ENCODE measurements around the gene EIPR1. TPM values are rescaled to one million over a fixed set of nuclear protein-coding genes. Genes with fewer than 3 reads are reported as not detected.
A peak's percentile ranks its signal among the peaks of the same experiment; 100 is the strongest.

EIPR1 gene
- 40.5 and 46.3 TPM in 2 replicates for total RNA-seq (2014; rRNA removed; shearing (Covaris generic))
- polyA plus RNA-seq (2016; fragmentation: Nextera tagmentation; extraction: Ambion mirVana) = 17.0 and 17.4 TPM in 2 replicates
- long read RNA-seq, transcript EIPR1-201 (9 exons, 1,766 nt) = major isoform, 24 of 33 reads
- long read RNA-seq, partial matches to known transcripts = 2 of 33 reads
- long read RNA-seq, other reads (novel, unspliced or antisense) = 7 of 33 reads

DNA sequence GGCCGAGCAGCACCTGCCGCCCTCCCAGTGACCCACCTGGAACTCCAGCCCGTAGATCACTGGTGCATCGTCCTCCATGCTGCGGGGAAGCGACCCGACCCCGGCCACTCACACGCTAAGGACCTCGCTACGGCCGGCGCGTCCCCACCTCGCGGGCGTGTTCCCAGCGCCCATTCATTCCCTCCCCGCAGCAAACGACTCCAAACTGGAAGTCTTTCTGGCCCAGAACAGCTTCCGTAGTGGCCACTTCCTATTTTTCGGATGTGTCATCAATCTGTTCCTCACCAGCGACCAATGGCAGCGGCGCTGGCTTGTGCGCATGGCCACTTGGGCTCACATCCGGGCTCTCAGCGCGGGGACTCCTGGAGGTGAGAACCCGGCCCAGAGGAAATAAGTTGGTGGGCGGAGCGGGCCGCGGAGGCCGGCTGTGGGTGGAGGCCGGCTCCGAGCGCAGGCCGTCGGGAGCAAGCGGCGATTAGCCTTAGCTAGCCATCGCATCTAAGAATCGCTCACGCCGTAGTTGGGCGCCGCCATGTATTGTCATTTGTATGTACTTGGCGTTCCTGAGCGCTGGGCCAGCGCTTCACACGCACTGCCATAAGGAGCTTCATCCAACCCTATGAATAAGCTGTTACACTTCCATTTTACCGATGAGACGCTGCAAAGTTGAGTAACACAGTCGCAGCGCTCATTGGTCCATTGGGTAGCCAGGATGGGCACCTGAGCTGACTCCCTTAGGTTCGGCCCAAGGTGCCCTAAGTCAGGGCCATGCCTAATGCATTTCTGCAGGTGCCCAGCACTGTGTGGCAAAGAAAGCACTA lies at the start of gene EIPR1:
EIPR1 (minus strand) TSS at position 207 of the 821 bp plus-strand sequence; CDS start at position 78, 129 bp downstream.
- Mint-ChIP-seq H3K36me3 (ENCODE audit: low read depth) (peaks cover 13% of the 10 kb centered on the region), H3K27me3 (ENCODE audit: insufficient read depth, low read depth, poor library complexity) (peaks cover 6% of the 10 kb centered on the region), H3K9me3 (no peaks in the 10 kb centered on the region; the same call in 2 of the 3 replicates), H3K4me3 (peak within 1 kb of the TSS; percentile 96), H3K4me1 (peaks cover 24% of the 10 kb centered on the region), H3K27ac (peak within 1 kb of the TSS; percentile 95)
- peak; percentile 82 for ATAC-seq
- peak within 1 kb of the TSS; percentile 90 for H3K27ac ChIP-seq (ENCODE audit: low read depth)
- peak within 1 kb of the TSS; percentile 98 for H3K4me3 ChIP-seq
- H3K27me3 ChIP-seq (ENCODE audit: insufficient read depth) = no peaks in the 10 kb centered on the region
- TF ChIP-seq EZH2phosphoT487 (IDR thresholded peaks at IDR 0.05; ENCODE audit: unreplicated experiment) (no peak), CREB1 (CRISPR knock-in tag; IDR thresholded peaks at IDR 0.05; ENCODE audit: low read depth) (peak; percentile 89), POLR2AphosphoS5 (IDR thresholded peaks at IDR 0.05; ENCODE audit: low read depth) (peak; percentile 89), EZH2 (IDR thresholded peaks at IDR 0.05; ENCODE audit: low read depth, unreplicated experiment) (no peak), STAT1 (IDR thresholded peaks at IDR 0.05; ENCODE audit: unreplicated experiment) (no peak), JUNB (IDR thresholded peaks at IDR 0.05; ENCODE audit: unreplicated experiment) (no peak), ZNF331 (CRISPR knock-in tag; IDR thresholded peaks at IDR 0.05; ENCODE audit: low read depth) (no peak), NANOG (IDR thresholded peaks at IDR 0.05; ENCODE audit: borderline replicate concordance) (no peak; the same call in 1 of the 2 replicates), ZNF114 (CRISPR knock-in tag; IDR thresholded peaks at IDR 0.05) (no peak)
- TF ChIP-seq, protein P1, sequence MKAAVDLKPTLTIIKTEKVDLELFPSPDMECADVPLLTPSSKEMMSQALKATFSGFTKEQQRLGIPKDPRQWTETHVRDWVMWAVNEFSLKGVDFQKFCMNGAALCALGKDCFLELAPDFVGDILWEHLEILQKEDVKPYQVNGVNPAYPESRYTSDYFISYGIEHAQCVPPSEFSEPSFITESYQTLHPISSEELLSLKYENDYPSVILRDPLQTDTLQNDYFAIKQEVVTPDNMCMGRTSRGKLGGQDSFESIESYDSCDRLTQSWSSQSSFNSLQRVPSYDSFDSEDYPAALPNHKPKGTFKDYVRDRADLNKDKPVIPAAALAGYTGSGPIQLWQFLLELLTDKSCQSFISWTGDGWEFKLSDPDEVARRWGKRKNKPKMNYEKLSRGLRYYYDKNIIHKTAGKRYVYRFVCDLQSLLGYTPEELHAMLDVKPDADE (IDR thresholded peaks at IDR 0.05) = peak; percentile 81
- TF ChIP-seq, protein P2, sequence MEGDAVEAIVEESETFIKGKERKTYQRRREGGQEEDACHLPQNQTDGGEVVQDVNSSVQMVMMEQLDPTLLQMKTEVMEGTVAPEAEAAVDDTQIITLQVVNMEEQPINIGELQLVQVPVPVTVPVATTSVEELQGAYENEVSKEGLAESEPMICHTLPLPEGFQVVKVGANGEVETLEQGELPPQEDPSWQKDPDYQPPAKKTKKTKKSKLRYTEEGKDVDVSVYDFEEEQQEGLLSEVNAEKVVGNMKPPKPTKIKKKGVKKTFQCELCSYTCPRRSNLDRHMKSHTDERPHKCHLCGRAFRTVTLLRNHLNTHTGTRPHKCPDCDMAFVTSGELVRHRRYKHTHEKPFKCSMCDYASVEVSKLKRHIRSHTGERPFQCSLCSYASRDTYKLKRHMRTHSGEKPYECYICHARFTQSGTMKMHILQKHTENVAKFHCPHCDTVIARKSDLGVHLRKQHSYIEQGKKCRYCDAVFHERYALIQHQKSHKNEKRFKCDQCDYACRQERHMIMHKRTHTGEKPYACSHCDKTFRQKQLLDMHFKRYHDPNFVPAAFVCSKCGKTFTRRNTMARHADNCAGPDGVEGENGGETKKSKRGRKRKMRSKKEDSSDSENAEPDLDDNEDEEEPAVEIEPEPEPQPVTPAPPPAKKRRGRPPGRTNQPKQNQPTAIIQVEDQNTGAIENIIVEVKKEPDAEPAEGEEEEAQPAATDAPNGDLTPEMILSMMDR (conservative IDR thresholded peaks at IDR 0.05; ENCODE audit: low read depth in 2 of 2) = no peak
- TF ChIP-seq, protein P3, sequence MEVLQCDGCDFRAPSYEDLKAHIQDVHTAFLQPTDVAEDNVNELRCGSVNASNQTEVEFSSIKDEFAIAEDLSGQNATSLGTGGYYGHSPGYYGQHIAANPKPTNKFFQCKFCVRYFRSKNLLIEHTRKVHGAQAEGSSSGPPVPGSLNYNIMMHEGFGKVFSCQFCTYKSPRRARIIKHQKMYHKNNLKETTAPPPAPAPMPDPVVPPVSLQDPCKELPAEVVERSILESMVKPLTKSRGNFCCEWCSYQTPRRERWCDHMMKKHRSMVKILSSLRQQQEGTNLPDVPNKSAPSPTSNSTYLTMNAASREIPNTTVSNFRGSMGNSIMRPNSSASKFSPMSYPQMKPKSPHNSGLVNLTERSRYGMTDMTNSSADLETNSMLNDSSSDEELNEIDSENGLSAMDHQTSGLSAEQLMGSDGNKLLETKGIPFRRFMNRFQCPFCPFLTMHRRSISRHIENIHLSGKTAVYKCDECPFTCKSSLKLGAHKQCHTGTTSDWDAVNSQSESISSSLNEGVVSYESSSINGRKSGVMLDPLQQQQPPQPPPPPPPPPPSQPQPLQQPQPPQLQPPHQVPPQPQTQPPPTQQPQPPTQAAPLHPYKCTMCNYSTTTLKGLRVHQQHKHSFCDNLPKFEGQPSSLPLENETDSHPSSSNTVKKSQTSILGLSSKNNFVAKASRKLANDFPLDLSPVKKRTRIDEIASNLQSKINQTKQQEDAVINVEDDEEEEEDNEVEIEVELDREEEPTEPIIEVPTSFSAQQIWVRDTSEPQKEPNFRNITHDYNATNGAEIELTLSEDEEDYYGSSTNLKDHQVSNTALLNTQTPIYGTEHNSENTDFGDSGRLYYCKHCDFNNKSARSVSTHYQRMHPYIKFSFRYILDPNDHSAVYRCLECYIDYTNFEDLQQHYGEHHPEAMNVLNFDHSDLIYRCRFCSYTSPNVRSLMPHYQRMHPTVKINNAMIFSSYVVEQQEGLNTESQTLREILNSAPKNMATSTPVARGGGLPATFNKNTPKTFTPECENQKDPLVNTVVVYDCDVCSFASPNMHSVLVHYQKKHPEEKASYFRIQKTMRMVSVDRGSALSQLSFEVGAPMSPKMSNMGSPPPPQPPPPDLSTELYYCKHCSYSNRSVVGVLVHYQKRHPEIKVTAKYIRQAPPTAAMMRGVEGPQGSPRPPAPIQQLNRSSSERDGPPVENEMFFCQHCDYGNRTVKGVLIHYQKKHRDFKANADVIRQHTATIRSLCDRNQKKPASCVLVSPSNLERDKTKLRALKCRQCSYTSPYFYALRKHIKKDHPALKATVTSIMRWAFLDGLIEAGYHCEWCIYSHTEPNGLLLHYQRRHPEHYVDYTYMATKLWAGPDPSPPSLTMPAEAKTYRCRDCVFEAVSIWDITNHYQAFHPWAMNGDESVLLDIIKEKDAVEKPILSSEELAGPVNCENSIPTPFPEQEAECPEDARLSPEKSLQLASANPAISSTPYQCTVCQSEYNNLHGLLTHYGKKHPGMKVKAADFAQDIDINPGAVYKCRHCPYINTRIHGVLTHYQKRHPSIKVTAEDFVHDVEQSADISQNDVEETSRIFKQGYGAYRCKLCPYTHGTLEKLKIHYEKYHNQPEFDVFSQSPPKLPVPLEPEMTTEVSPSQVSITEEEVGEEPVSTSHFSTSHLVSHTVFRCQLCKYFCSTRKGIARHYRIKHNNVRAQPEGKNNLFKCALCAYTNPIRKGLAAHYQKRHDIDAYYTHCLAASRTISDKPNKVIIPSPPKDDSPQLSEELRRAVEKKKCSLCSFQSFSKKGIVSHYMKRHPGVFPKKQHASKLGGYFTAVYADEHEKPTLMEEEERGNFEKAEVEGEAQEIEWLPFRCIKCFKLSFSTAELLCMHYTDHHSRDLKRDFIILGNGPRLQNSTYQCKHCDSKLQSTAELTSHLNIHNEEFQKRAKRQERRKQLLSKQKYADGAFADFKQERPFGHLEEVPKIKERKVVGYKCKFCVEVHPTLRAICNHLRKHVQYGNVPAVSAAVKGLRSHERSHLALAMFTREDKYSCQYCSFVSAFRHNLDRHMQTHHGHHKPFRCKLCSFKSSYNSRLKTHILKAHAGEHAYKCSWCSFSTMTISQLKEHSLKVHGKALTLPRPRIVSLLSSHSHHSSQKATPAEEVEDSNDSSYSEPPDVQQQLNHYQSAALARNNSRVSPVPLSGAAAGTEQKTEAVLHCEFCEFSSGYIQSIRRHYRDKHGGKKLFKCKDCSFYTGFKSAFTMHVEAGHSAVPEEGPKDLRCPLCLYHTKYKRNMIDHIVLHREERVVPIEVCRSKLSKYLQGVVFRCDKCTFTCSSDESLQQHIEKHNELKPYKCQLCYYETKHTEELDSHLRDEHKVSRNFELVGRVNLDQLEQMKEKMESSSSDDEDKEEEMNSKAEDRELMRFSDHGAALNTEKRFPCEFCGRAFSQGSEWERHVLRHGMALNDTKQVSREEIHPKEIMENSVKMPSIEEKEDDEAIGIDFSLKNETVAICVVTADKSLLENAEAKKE (CRISPR knock-in tag; IDR thresholded peaks at IDR 0.05) = no peak
- TF ChIP-seq, protein P4, sequence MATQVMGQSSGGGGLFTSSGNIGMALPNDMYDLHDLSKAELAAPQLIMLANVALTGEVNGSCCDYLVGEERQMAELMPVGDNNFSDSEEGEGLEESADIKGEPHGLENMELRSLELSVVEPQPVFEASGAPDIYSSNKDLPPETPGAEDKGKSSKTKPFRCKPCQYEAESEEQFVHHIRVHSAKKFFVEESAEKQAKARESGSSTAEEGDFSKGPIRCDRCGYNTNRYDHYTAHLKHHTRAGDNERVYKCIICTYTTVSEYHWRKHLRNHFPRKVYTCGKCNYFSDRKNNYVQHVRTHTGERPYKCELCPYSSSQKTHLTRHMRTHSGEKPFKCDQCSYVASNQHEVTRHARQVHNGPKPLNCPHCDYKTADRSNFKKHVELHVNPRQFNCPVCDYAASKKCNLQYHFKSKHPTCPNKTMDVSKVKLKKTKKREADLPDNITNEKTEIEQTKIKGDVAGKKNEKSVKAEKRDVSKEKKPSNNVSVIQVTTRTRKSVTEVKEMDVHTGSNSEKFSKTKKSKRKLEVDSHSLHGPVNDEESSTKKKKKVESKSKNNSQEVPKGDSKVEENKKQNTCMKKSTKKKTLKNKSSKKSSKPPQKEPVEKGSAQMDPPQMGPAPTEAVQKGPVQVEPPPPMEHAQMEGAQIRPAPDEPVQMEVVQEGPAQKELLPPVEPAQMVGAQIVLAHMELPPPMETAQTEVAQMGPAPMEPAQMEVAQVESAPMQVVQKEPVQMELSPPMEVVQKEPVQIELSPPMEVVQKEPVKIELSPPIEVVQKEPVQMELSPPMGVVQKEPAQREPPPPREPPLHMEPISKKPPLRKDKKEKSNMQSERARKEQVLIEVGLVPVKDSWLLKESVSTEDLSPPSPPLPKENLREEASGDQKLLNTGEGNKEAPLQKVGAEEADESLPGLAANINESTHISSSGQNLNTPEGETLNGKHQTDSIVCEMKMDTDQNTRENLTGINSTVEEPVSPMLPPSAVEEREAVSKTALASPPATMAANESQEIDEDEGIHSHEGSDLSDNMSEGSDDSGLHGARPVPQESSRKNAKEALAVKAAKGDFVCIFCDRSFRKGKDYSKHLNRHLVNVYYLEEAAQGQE (IDR thresholded peaks at IDR 0.05; ENCODE audit: unreplicated experiment) = peak; percentile 12
- H3K4me2 ChIP-seq = peak within 1 kb of the TSS; percentile 97
- 0 out of 2 replicates have a peak, but pooled peaks cover 3% of the 10 kb centered on the region for H3K9me2 ChIP-seq (ENCODE audit: insufficient read depth)
- no peaks in the 10 kb centered on the region for H3K36me3 ChIP-seq (ENCODE audit: insufficient read depth)
- peaks cover 3% of the 10 kb centered on the region for H3F3A ChIP-seq (replicated peaks; ENCODE audit: low read depth)
- 0 out of 2 replicates have a peak, but pooled peaks cover 5% of the 10 kb centered on the region for H4K20me1 ChIP-seq (replicated peaks; ENCODE audit: insufficient read depth)
- H2AFZ ChIP-seq = peak within 1 kb of the TSS; percentile 79
- H3K79me2 ChIP-seq (replicated peaks; ENCODE audit: insufficient read depth) = peaks cover 55% of the 10 kb centered on the region
- DNase-seq (ENCODE audit: low spot score) = peak; percentile 99
- peaks cover 17% of the 10 kb centered on the region for H3K4me1 ChIP-seq (ENCODE audit: insufficient read depth)
